Hematopoietic multipotent progenitor cell treated with erythropoietin and hydrocortisone succinate and interleukin-3 and kit ligand, for 4 days (in vitro differentiated cells): Measurements from ENCODE around the gene LARP1.

ENCODE experiments used
- DNase-seq: peaks from one replicate; pipeline ENCODE4 v3.0.0-alpha.2; 2015

The LARP1 gene

GRCh38 chr5:154861946-154862345 lies 106.8 kb downstream of the LARP1 start:
- no peak for DNase-seq

- DNase-seq = no peak
Observed at GRCh38 chr5:154862766-154863165, 107.6 kb downstream of the LARP1 start.

- DNase-seq = no peak
Observed at GRCh38 chr5:154863291-154864080, 108.3 kb downstream of the LARP1 start.

DNA sequence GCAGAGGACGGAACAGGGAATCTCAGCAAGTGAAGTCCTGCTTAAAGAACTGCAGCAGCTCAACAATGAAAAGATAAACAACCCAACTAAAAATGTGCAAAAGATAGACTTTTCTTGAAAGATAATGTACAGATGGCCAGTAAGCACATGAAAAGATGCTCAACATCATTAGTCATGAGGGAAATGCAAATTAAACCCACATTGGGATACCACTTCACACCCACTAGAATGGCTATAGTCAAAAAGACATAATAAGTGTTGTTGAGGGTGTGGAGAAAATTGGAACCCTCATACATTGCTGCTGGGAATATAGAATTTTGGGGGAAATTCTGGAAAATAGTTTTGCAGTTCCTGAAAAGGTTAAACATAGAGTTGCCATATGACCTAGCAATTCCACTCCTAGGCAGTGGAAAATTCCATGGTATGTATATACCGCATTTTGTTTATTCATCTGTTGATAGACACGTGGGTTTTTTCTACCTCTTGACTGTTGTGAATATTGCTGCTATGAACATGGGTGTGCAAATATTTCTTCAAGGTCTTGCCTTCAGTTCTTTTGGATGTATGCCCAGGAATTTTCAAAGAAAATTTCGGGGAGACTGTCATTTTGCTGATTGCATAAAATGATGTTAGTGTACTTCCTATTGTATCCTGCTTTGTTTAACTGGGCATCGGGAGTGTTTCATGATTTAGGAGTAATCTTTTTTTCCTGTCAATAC lies 110.4 kb downstream of the LARP1 start:
- no peak for DNase-seq

- DNase-seq = no peak
Observed at GRCh38 chr5:154866841-154867240, 111.7 kb downstream of the LARP1 start.
